Spinal cord (tissue), 10 donors: ENCODE data around the gene KCNAB1. TPM values are rescaled to one million over a fixed set of nuclear protein-coding genes. Genes with fewer than 3 reads are reported as not detected.
"Not testable (repeated sequence)": the region's sequence is repeated elsewhere in the genome, so short reads cannot be mapped to it uniquely, and the experiment has no call there.

Experiments used
- DNase-seq, 6 donors: peaks; one replicate each; pipeline versions ENCODE4 v3.0.0 to v3.0.0-alpha.2; 2013 to 2015; ENCODE audit warnings: low spot score in 6 of 6, low read depth in 4 of 6
- H3K27ac ChIP-seq: one replicate; pipeline ENCODE4 v1.5.1; 2013; ENCODE audit warnings: low read depth, low read length, control low read depth
- H3K27me3 ChIP-seq: one replicate; pipeline ENCODE4 v1.6.1; 2013; ENCODE audit warnings: low read length; ENCODE audit not compliant: control insufficient read depth, insufficient read depth
- H3K36me3 ChIP-seq: one replicate; pipeline ENCODE4 v1.6.1; 2013; ENCODE audit warnings: low read length; ENCODE audit not compliant: control insufficient read depth, insufficient read depth
- H3K4me1 ChIP-seq: one replicate; pipeline ENCODE4 v1.6.1; 2013; ENCODE audit warnings: low read length; ENCODE audit not compliant: control insufficient read depth, insufficient read depth
- H3K4me3 ChIP-seq: one replicate; pipeline ENCODE4 v1.5.1; 2013; ENCODE audit warnings: low read depth, low read length, control low read depth
- H3K9me3 ChIP-seq: one replicate; pipeline ENCODE4 v1.6.1; 2013; ENCODE audit warnings: low read length; ENCODE audit not compliant: control insufficient read depth, insufficient read depth
- WGBS: methylation state at CpG from one replicate; pipeline ENCODE4 v1.1.5; 2013; ENCODE audit warnings: missing lambda C conversion rate; ENCODE audit not compliant: insufficient coverage; 5-methylcytosine and 5-hydroxymethylcytosine counted together
- long read RNA-seq, 4 donors: transcript quantifications; one replicate each; lab custom pipeline, GENCODE V29; 2026
- polyA plus RNA-seq, 2 donors: library from polyadenylated mRNA; unstranded; fragments of 120-200 nt; gene quantifications; one replicate each; pipeline ENCODE4 v1.2.1, GENCODE V29; 2013; ENCODE audit not compliant: insufficient read length in 2 of 2
- total RNA-seq, 2 donors: library from RNA; depleted of rRNA in 1 of 2; stranded (reverse); fragments of 120-200 nt in 1 of 2; fragments of >200 nt in 1 of 2; gene quantifications; one replicate each; pipeline versions ENCODE4 v1.2.3 to v1.2.4, GENCODE V29; 2013 to 2014
- donor health status: healthy.

KCNAB1 gene
- total RNA-seq (10 to 100 TPM; 10.1 to 27.5 TPM), polyA plus RNA-seq (10 to 100 TPM; 20.3 to 24.8 TPM)
- long read RNA-seq, donor 1, full-length matches to known transcripts: 2 of 89 reads
- long read RNA-seq, donor 1, partial matches to known transcripts: 14 of 89 reads
- long read RNA-seq, donor 1, other reads (novel, unspliced or antisense): 73 of 89 reads
- long read RNA-seq, donor 2, full-length matches to known transcripts: 1 of 1 reads
- long read RNA-seq, donor 2, partial matches to known transcripts: 0 of 1 reads
- long read RNA-seq, donor 2, other reads (novel, unspliced or antisense): 0 of 1 reads
- long read RNA-seq, donor 3, full-length matches to known transcripts: 1 of 1 reads
- long read RNA-seq, donor 3, partial matches to known transcripts: 0 of 1 reads
- long read RNA-seq, donor 3, other reads (novel, unspliced or antisense): 0 of 1 reads
- long read RNA-seq, donor 4: 0 reads

DNA sequence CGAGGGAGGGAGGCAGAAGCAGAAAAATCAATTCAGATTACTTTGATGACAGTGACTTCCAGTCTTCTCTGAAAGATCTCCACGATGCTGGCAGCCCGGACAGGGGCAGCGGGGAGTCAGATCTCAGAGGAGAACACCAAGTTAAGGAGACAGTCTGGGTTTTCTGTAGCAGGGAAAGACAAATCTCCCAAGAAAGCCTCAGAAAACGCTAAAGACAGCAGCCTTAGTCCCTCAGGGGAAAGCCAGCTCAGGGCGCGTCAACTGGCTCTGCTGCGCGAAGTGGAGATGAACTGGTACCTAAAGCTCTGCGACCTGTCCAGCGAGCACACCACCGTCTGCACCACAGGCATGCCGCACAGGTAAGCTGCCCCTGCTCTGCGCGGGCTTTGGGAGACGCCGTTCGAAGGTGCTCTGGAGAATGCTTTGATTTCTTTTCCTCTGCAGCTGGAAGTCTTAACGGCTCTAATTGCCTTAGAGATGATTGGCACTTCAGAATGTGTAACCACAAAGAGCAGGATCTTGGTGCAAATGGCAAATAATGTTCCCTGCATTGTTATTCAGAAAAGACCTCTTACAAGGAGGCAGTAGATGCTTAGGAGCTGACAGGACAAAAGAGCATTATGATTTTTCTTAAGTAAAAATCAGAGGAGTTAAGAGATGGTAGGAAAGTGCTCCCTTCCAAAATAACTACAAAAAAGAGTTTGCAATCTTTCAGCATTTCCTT is at the start of gene KCNAB1:
TSS of gene KCNAB1 (plus strand) at position 51 of the 724 bp plus-strand sequence.
- 49% methylated on average over 17 of the region's 19 CpGs for WGBS
- H3K4me1 ChIP-seq: peaks cover 5% of the 10 kb centered on the region
- H3K9me3 ChIP-seq: no peaks in the 10 kb centered on the region
- H3K4me3 ChIP-seq: no peak within 1 kb of the TSS
- no peaks in the 10 kb centered on the region for H3K36me3 ChIP-seq
- DNase-seq: no peak
- H3K27ac ChIP-seq: no peak within 1 kb of the TSS
- no peaks in the 10 kb centered on the region for H3K27me3 ChIP-seq

DNA sequence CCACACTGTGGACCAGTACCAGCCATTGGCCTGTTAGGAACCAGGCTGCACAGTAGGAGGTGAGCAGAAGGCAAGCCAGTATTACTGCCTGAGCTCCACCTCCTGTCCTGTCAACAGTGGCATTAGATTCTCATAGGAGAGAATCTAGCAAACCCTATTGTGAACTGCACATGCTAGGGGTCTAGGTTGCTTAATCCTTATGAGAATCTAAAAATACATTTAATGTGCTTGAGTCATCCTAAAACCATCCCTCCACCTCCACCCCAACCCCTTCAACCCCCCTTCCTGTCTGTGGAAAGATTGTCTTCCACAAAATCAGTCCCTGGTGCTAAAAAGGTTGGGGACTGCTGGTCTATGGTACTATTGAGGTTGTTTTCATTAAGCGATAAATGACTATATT is 49.3 kb upstream of the KCNAB1 start:
- no peaks in the 10 kb centered on the region for H3K9me3 ChIP-seq
- no peaks in the 10 kb centered on the region for H3K36me3 ChIP-seq
- no CpG with 5 or more reads among the region's 1 CpG for WGBS
- no peak overlapping the region for H3K27ac ChIP-seq
- H3K4me1 ChIP-seq: no peaks in the 10 kb centered on the region
- H3K27me3 ChIP-seq: no peaks in the 10 kb centered on the region
- no peak for DNase-seq
- H3K4me3 ChIP-seq: no peak overlapping the region

DNA sequence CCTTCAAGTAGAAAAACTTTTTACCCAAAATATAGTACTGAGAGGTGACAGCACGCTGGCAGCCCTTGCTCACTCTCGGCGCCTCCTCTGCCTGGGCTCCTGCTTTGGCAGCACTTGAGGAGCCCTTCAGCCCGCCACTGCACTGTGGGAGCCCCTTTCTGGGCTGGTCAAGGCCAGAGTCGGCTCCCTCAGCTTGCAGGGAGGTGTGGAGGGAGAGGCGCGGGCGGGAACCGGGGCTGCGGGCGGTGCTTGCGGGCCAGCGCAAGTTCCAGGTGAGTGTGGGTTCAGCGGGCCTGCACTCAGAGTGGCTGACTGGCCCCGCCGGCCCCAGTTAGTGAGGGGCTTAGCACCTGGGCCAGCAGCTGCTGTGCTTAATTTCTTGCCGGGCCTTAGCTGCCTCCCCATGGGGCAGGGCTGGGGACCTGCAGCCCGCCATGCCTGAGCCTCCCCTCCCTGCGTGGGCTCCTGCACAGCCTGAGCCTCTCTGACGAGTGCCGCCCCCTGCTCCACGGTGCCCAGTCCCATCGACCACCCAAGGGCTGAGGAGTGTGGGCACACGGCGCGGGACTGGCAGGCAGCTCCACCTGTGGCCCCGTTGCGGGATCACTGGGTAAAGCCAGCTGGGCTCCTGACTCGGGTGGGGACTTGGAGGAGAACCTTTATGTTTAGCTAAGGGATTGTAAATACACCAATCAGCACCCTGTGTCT is 47.3 kb upstream of the KCNAB1 start:
- H3K27me3 ChIP-seq, DNase-seq, H3K36me3 ChIP-seq, H3K4me3 ChIP-seq, H3K9me3 ChIP-seq, H3K27ac ChIP-seq, H3K4me1 ChIP-seq: not testable (repeated sequence)
- 98% methylated on average over 25 of the region's 29 CpGs for WGBS

DNA sequence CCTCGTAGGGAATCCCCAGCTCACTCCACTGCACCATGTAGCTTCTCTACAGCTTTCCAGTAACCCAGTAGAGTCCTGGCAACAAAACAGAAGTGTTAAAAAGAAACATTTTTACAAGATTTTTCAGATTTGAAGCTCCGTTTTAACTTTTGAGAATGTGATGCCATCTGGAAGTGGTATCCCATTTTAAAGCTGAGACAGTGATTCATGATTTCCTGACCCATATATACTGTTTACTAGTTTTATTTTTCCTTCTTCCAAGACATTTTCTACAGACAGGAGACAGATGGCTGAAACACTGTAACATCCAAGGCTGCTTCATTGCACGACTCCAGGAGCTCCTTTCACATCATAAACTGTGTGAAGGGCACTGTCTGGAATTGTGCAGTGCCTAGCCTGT is 30.3 kb upstream of the KCNAB1 start:
- DNase-seq: peak in 1 of 6 donors; percentile 78
- H3K27me3 ChIP-seq: no peaks in the 10 kb centered on the region
- no peaks in the 10 kb centered on the region for H3K4me1 ChIP-seq
- H3K36me3 ChIP-seq: no peaks in the 10 kb centered on the region
- H3K9me3 ChIP-seq: no peaks in the 10 kb centered on the region
- no peak overlapping the region for H3K27ac ChIP-seq
- WGBS: 69% methylated on average over 2 of the region's 3 CpGs
- H3K4me3 ChIP-seq: no peak overlapping the region

DNA sequence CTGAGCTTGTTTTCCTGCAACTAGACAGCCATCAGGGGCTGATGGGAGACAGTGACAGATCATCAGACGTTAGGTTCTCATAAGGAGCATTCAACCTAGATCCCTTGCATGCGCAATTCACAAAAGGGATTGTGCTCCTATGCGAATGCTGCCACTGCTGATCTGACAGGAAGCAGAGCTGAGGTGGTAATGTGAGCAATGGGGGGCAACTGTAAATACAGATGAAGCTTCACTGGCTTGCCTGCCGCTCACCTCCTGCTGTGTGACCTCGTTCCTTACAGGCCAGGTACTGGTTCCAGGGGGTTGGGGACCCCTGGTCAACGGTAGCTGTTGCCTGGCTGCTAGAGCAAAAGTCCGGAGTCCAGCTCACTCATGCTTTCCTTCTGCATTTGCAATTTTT is 26.4 kb upstream of the KCNAB1 start:
- H3K4me3 ChIP-seq: no peak overlapping the region
- no peaks in the 10 kb centered on the region for H3K27me3 ChIP-seq
- H3K27ac ChIP-seq: no peak overlapping the region
- WGBS: 37% methylated on average over 7 of the region's 7 CpGs
- H3K4me1 ChIP-seq: no peaks in the 10 kb centered on the region
- H3K9me3 ChIP-seq: no peaks in the 10 kb centered on the region
- no peak for DNase-seq
- no peaks in the 10 kb centered on the region for H3K36me3 ChIP-seq

DNA sequence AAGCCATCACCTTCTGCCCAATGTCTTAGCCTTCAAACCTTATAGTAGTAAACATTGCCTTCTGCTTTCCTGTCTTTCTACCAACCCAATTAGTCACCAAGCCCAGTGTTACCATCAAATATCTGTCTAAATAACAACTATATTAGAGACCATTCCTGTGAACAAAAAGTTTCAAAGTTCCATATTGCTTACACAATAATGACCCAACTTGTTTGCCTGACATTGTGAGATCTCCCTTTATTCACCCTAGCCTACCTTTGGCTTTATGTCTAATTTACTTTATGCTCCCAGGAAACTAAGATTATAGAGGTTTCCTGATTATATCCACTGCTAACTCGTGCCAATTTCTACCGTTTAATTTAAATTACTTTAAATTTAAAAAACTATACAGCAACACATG is 26.0 kb upstream of the KCNAB1 start:
- H3K27ac ChIP-seq: no peak overlapping the region
- H3K27me3 ChIP-seq: no peaks in the 10 kb centered on the region
- no peaks in the 10 kb centered on the region for H3K4me1 ChIP-seq
- H3K9me3 ChIP-seq: no peaks in the 10 kb centered on the region
- no peak overlapping the region for H3K4me3 ChIP-seq
- DNase-seq: no peak
- no CpG with 5 or more reads among the region's 2 CpGs for whole genome bisulfite sequencing
- no peaks in the 10 kb centered on the region for H3K36me3 ChIP-seq

DNA sequence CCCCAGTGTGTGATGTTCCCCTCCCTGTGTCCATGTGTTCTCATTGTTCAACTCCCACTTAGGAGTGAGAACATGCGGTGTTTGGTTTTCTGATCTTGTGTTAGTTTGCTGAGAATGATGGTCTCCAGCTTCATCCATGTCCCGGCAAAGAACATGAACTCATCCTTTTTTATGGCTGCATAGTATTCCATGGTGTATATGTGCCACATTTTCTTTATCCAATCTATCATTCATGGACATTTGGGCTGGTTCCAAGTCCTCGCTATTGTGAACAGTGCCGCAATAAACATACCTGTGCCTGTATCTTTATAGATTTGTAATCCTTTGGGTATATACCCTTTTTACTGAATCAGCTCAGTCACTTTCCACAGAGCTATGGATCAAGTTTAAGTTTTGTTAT is 24.7 kb upstream of the KCNAB1 start:
- DNase-seq, H3K4me1 ChIP-seq, H3K27ac ChIP-seq, H3K27me3 ChIP-seq, H3K4me3 ChIP-seq, H3K36me3 ChIP-seq, H3K9me3 ChIP-seq: not testable (repeated sequence)
- no CpG with 5 or more reads among the region's 4 CpGs for WGBS

DNA sequence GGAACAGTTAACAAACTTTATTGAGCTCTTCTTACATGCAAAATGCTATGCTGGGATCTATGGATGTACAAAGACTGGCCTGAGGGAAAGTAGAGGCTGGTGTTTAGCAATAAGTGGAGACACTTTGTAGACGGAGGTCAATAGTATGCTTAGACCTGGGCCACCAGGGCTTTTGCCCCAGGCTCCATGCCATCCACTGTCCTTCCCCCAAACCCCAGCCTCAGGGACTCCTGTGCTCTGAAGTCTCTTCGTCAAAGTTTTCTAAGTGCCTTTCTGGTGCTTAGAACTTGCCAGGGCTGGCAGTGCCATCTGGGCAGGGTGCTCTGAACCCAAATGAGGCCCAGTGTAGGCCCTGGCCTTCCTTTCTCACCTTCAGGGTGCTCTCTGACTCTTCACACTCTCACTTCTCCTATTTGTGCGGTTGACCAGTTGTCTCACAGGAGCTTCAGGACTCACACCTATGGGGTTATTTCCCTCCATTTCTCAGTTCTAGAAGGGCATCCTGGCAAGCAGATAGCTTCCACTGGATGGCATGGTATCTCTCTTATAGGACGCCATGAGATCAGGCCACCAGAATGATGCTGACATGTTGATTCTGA is 21.8 kb upstream of the KCNAB1 start:
- Histone ChIP-seq H3K27me3 (no peaks in the 10 kb centered on the region), H3K36me3 (no peaks in the 10 kb centered on the region), H3K9me3 (no peaks in the 10 kb centered on the region), H3K4me1 (no peaks in the 10 kb centered on the region), H3K27ac (no peak overlapping the region), H3K4me3 (no peak overlapping the region)
- no peak for DNase-seq
- WGBS: 100% methylated on average over 2 of the region's 4 CpGs

DNA sequence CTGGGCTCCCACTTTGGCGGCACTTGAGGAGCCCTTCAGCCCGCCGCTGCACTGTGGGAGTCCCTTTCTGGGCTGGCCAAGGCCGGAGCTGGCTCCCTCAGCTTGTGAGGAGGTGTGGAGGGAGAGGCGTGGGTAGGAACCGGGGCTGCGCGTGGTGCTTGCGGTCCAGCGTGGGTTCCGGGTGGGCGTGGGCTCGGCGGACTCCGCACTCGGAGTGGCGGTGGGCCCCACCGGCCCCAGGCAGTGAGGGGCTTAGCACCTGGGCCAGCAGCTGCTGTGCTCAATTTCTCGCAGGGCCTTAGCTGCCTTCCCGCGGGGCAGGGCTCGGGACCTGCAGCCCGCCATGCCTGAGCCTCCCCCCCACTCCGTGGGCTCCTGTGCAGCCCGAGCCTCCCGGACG is 21.0 kb upstream of the KCNAB1 start:
- not testable (repeated sequence) for H3K9me3 ChIP-seq, H3K4me1 ChIP-seq, DNase-seq, H3K27ac ChIP-seq, H3K4me3 ChIP-seq, H3K36me3 ChIP-seq, H3K27me3 ChIP-seq
- WGBS: 98% methylated on average over 24 of the region's 27 CpGs
